HG02588 (cell line): ENCODE data around the gene HPSE.
"Not testable (repeated sequence)": the region's sequence is repeated elsewhere in the genome, so short reads cannot be mapped to it uniquely, and the experiment has no call there.

Experiments used
- ATAC-seq: cut with Tn5 transposase; IDR thresholded peaks from one replicate; pipeline ENCODE4 v1.9.1; 2021; ENCODE audit warnings: mild to moderate bottlenecking, moderate library complexity; ENCODE audit not compliant: unreplicated experiment

HPSE gene

GRCh38 chr4:83335701-83336100 lies 1.1 kb upstream of the HPSE start:
- no peak for ATAC-seq

- no peak for ATAC-seq
Measured at GRCh38 chr4:83331956-83332355, 2.7 kb downstream of the HPSE start.

- ATAC-seq: no peak
Measured at GRCh38 chr4:83329521-83330110, 5.0 kb downstream of the HPSE start.

GRCh38 chr4:83328521-83329187 lies 6.0 kb downstream of the HPSE start:
- no peak for ATAC-seq

- no peak for ATAC-seq
Measured at GRCh38 chr4:83326546-83326945, 8.1 kb downstream of the HPSE start.

- ATAC-seq: not testable (repeated sequence)
Measured at GRCh38 chr4:83325306-83325705, 9.3 kb downstream of the HPSE start.

- ATAC-seq: no peak
Measured at GRCh38 chr4:83323136-83323535, 11.5 kb downstream of the HPSE start.

GRCh38 chr4:83320548-83320947 lies 14.1 kb downstream of the HPSE start:
- no peak for ATAC-seq

- ATAC-seq: no peak
Measured at GRCh38 chr4:83318666-83319065, 16.0 kb downstream of the HPSE start.

GRCh38 chr4:83317671-83318070 lies 17.0 kb downstream of the HPSE start:
- ATAC-seq: no peak

GRCh38 chr4:83316459-83317165 lies 18.0 kb downstream of the HPSE start:
- ATAC-seq: no peak

GRCh38 chr4:83315341-83315870 lies 19.2 kb downstream of the HPSE start:
- ATAC-seq: no peak

- ATAC-seq: no peak
Measured at GRCh38 chr4:83308672-83309071, 26.0 kb downstream of the HPSE start.

- no peak for ATAC-seq
Measured at GRCh38 chr4:83307920-83308319, 26.7 kb downstream of the HPSE start.

- ATAC-seq: no peak
Measured at GRCh38 chr4:83305187-83305586, 29.5 kb downstream of the HPSE start.

GRCh38 chr4:83297548-83298260 lies 36.9 kb downstream of the HPSE start:
- ATAC-seq: no peak

- no peak for ATAC-seq
Measured at GRCh38 chr4:83293305-83294046, 41.2 kb downstream of the HPSE start.

- not testable (repeated sequence) for ATAC-seq
Measured at GRCh38 chr4:83290059-83290774, 44.4 kb downstream of the HPSE start.

- ATAC-seq: not testable (repeated sequence)
Measured at GRCh38 chr4:83288381-83288780, 46.3 kb downstream of the HPSE start.

GRCh38 chr4:83285055-83285407 lies 49.6 kb downstream of the HPSE start:
- ATAC-seq: no peak
